GM18526 (cell line): ENCODE results near the gene GPR18.

Source experiments
- POLR2A ChIP-seq: IDR thresholded peaks from 3 replicates; pipeline ENCODE4 v1.6.1; 2011; ENCODE audit not compliant: insufficient read length; ENCODE audit errors: extremely low read depth

The GPR18 gene, protein sequence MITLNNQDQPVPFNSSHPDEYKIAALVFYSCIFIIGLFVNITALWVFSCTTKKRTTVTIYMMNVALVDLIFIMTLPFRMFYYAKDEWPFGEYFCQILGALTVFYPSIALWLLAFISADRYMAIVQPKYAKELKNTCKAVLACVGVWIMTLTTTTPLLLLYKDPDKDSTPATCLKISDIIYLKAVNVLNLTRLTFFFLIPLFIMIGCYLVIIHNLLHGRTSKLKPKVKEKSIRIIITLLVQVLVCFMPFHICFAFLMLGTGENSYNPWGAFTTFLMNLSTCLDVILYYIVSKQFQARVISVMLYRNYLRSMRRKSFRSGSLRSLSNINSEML

DNA sequence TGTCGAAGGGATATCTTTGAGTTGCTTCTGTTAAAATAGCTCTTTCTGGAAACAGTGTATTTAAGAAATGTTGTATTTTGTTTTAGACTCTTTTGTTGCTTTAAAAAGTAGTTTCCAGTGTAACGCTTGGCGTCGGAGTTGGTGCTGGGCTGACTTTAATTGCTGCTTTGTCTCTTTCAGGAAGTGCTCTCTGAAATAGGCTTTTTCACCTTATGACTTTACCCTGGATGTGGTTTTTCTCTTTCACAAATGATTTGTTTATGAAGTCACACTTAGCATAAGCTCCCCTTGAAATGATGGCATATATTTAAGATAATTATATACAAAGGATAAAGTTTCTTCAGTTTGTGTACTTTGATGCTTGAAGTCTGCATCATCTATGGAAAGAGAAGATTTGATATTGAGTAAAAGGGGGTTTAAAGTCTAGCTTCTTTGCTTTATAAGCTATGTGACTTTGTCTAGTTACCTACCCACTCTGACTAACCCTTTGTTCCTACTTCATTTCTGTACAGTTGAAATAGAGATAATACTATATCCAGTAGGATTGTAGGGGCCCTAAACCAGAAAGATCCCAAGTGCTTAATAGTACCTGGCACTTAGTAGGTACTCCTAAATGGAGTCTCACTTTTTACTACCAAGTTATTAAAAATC, at the start of gene GPR18:
TSS of gene GPR18 (minus strand) at position 170 of the 651 bp plus-strand sequence. CDS start 2,507 bp downstream, outside the sequence.
- TF ChIP-seq POLR2A: no peak

DNA sequence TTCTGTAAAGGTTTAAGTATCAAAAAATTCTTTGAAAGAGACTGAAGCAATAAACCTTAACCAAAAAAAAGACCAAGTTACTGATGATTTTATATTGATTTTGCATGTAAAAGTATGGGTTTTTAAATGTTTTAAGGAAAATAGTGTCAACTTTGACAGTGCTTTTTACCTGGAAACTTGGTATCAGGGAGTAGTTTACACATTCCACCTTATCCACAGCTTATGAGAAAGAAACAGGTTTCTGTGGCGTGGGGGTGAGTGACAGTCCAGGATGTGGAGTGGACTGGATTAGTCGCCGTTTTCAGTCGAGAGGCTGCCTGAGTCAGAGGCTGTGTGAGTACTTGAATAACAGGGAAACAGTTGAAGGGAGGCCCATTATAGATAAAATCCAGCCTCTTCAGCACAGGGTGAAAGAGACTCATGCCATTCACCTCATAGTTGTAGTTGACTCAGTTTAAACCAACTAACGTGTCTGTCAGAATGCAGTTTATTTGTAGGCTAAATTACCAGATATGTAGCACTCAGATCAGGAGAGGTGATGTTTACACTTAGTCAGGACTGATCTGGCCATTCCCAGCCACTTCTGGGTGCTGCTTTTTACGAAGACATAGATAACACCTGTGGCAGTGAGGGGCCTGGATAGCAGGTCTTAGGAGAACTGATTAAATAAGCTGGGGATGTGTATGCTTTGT, 49.6 kb upstream of the GPR18 start:
- no peak for TF ChIP-seq POLR2A

DNA sequence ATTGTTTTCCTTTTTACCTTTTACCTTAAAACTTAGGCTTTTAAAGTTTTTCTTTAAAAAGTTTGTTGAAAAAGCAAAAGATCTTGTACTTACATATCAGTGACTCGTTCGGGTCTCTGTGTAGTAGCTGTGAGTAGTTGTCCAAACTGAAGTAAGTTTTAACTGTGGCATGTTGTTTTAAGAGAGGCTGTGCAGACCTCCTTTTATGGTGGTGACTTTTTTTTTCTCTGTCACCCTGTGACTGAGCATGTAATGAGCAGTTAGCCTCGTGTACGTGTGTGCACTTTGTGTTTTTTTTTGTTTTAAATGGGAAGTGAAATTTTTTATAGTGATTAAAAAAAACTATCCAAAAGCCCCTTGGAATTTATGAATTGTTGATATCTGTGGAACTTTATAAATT, 49.1 kb upstream of the GPR18 start, which contains the start of gene GPR183:
TSS of gene GPR183 (minus strand) at position 153 of the 400 bp plus-strand sequence. CDS start 11,254 bp downstream, outside the sequence.
- no peak for TF ChIP-seq POLR2A

DNA sequence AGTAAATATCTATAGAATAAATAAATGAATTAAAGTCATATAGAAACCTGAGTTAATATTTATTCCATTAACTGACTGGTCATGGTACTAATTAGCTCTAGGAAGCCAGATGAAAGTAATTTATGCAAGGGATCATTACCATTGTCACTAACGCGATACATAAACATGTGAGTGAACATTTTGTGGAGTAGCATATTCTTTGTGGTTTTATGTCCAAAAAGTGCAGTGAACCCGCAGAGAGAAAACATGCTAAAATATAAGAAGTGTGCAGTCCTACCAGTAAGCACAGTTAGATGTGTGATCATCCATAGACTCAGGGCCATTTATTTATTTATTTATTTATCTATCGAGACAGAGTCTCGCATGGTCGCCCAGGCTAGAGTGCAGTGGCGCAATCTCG, 47.4 kb upstream of the GPR18 start:
- TF ChIP-seq POLR2A: no peak

DNA sequence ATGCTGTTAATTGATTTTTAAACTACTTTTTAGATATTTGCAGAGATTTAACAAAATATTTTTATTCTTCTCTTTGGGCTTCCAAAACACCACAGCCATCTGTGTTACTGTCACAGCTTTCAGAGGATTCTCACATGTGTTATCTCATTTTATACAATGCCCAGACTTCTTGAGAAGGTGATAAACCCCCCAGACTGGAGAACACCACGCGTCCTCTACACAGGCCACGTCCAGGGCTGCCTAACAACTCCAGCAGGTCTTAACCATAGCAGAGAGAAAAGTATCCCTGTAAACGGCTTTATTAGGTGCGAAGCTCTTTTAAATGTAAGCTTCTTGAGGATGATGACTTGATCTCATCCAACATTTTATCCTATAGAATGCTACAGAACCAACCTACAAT, 47.0 kb upstream of the GPR18 start:
- TF ChIP-seq POLR2A: no peak

DNA sequence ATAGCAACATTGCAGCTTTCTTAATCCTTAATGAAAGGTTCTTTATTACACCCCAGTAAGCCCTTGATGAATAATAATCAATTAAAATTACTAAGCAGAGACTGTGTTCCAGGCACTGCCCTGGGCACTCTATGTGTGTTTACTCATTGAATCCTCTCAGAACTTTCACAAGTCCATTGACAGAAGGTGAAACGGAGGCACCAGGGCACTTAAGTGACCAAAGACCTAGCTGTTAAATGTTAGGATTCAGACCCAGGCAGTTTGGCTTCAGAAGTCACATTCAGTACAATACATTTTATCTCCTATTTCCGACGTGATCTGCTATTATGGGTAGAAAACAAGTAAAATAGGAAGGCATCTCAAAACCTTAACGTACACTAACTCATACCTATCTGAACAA, 46.4 kb upstream of the GPR18 start:
- TF ChIP-seq POLR2A: no peak

DNA sequence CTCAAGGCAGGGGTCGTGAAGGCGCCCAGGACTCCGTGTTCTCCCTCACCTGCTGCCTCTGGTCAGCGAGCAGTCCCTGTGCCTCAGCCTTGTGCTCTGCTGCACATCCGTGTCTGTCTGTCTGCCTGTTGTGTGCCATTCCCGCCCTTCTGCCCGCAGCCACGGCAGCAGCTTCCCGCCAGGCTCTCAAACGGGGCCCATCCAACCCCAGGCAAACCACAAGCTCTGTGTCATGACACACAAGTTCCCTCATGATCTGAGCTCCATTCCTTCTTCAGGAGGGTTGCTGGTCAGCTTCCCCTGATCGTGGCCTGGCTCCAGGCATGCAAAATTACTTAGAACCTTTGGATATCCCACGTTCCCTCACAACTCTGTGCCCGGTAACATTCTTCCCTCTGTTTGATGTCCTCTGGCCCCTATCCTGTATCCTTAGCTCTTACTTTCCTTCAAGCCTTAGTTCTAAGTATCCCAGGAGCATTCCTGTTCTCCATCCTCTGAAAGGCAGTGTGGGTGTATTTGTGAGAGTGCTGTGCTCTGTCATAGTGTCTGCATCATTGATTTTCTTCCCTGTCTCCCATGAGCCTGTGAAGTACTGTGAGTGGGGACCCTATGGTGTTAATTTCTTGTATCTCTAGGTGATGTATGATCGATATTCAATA, 45.8 kb upstream of the GPR18 start:
- no peak for TF ChIP-seq POLR2A

DNA sequence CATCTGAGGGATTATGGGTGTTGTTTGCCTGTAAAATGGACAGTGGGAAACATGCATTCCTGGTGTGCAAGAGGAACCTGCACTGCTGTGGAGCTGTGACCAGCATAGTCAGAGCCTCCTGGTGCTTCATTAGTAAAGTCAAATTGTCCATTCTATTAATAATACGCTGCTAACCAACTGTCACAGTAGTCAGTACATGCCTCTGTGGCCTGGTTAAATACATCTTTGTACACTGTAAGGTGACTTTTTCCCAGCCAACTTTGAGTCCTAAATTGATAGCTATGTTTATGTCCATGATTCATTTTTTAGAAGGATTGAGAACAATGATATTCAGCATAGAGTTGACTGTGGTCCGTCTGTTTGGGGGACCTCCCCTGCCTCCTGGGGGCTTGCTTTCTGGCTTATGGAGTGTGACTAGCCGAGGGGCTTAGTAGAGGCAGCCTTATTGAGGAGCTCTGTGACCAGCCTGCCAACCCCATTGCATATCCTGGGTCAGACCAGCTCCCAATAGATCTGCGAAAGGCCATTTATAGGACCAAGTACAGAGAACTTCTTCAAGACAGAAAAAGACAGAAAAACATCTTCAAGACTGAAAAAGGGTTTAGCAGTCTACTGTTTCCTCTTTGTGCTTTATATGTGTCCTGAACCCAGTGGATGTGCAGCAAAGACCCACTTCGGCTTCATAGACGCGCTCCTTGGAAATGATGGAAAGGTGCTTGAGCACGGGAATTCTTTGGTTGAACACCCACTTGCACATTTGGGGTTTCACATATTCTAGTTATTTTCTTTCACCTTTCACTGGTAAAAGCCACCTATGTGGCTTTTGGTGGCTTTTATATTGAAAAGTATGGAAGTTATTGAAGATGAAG, 44.7 kb upstream of the GPR18 start:
- TF ChIP-seq POLR2A: no peak

DNA sequence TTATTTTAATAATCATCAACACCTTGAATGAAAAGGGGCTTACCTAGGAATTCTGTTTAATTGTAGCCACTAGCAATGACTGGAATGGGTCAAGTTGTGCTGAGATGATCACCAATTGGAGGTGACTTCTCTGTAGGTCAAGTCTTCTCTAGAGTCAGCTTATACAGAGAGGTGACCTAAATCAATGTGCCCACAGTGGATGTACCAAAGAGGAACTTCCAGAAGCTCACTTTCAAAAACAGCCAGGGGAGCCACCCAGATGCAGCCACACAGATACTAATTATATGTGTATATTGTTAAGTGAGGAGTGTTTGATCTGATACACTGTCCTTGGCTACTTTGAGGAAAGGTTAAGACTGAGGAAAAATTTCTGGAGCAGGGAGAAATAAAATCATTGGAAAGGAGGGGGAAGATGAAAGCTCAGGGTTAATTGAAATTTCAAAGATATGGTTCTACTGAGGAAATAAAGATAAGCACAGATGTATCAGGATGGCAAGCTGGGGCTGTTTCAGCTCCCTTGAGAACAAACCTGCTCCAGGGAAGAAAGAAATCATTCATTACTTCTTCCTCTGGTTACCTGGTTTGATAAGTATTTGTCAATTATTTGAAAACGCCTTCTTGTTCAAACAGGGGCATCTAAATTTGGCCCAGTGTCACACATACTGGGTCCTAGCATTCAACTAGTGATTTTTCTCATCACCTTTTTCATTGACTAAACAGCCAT, 43.9 kb upstream of the GPR18 start:
- TF ChIP-seq POLR2A: no peak

DNA sequence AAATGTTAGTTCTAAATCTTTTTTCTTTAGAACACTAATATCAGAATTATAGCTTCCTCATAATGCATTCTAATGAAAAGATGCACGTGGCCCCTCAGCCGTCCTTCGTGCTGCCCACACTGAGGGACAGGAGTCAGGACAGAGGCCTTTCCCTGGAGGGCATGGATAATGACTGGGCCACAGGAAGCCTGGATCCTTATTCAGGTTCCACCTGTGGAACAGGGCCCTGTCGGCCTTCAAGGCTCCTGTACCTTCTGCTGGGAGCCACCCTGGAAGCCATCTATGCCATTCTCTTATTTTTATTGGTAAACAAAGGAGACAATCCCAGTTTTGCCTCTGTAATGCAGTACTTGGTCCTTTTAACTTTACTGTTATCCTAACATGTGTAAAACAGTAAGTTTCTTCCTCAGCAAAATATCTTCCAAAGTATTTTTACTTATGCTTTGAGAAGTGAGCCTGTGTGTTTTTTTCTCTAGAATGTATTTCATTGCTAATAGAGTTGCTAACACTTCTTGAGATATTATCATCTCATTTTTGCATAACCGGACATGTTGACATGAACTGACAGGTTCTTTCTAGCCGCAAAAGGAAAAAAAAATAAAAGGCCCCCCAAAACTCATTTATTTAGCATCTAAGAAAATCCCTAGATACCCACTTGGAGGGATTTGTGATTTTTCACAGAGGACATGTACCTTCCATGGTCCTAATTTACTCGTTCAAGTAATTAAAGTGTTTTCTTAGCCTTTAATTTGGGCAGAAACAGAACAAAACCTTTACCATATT, 43.1 kb upstream of the GPR18 start:
- no peak for TF ChIP-seq POLR2A

DNA sequence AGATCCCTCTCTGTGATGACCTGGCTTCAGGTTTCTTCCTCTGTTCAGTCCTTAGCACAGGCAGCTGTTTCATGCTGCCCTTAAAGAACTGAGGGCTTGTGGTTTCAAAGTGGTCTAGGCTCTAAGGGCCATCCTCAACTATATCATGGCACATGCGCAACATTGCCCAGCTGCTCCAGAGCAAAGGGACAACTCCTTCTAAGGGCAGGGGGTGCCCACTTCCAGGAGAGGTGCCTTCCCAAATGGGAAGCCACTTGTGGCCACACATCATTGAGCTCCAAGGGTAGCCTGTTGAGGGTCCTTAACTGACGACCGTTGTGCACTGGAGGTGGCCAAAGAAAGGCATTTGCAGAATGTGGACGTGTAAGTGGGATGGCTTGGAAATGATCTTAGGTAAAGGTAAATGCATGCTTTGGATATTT, 41.8 kb upstream of the GPR18 start:
- no peak for TF ChIP-seq POLR2A

DNA sequence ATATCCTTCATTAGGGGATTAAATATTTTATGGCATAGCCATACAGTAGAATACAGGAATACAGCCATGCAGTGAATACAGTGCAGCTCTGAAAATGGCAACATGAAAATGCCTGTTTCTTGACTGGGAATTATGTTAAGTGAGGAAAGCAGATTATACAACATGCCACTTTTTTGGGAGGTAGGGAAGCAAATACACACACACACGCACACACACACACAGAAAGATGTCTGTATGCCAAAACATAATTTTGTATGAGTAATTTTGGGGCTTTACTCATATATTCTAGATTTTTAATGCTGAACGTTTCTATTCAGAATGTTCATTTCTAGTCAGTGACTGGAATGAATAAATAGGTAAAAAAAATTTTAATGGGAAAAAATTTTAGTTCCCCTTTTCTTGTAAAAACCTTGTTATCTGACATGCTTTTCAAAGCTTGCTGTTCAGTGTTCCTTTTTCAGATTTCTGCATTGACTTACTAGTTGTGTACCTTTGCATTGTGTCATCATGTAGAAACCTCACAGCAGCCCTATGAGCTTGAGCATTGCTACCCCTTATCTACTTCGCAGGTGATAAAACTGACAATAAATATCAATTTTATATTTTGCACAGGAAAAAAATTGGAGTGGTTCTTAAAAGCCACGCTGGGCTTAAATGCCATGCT, 41.2 kb upstream of the GPR18 start:
- TF ChIP-seq POLR2A: no peak

DNA sequence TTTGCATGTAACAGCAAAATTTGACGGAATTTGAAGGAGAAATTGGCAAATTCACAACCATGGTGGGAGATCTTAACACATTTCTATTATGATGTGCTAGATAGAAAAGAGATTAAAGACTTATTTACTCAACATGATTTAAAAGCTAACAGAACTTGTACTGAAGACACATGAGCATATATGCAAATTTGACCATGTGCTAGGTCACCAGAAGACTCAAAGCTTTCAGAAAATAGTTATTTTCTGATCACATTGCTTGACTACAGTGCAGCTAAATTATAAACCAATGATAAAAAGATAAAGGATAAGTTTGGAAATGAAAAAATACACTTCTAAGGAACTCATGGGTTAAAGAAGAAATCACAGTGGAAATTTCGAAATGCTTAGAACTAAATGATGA, 39.9 kb upstream of the GPR18 start:
- TF ChIP-seq POLR2A: no peak
